ENCODE data around the gene PCDH9.

- TF ChIP-seq CTCF (conservative IDR thresholded peaks at IDR 0.05 in 1 of 2, IDR thresholded peaks at IDR 0.05 in 1 of 2; ENCODE audit: extremely low read depth in 1 of 2, insufficient read depth in 1 of 2, low read depth in 1 of 2, low read length in 2 of 2) (no peak), EZH2 (IDR thresholded peaks at IDR 0.05; ENCODE audit: borderline replicate concordance, low read length) (no peak)
Measured at GRCh38 chr13:66359910-66360552, 870.1 kb downstream of the PCDH9 start.

All from mammary epithelial cell (primary cell).